ENCODE measurements around the gene NPPC. TPM values are rescaled to one million over a fixed set of nuclear protein-coding genes. Genes with fewer than 3 reads are reported as not detected.

NPPC gene
- total RNA-seq, 1 donor from 2014 or later: not detected

DNA sequence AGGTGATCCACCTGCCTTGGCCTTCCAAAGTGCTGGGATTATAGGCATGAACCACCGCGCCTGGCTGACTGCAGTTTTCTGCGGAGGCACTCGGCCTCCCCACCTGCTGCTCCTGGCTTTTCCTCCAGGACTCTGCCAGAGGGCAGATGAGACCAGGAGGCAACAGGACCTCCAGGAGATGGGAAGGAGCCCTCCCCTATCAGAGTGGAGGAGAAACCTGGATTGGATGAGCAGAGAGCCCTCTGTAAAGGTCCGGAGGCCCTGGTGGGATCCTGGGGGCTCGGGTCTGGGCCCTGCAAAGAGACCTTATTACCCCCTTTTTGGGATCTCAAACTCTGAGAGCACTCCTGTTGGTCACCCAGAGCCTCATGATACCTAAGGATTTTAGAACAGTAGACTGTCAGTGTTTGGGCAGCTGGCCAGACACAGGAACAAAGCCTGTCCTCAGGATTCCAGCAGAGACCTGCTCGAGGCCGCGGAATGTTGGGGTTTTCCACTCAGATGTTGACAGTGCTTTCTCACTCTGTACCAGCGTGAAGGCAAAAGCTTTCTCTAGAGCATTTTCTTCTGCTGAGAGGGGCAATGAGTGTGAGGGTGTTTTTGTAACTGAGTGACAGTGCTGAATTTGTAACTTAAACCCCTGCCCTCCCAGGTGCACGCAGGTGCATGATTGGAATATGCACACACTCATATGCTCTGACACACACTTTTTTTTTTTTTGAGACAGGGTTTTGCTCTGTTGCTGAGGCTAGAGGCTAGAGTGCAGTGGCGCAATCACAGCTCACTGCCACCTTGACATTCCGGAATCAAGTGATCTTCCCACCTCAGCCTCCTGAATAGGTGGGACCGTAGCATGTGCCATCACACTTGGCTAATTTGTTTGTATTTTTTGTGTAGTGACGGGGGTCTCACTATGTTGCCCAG, 48.4 kb downstream of the NPPC start:
- TF ChIP-seq, protein P1, sequence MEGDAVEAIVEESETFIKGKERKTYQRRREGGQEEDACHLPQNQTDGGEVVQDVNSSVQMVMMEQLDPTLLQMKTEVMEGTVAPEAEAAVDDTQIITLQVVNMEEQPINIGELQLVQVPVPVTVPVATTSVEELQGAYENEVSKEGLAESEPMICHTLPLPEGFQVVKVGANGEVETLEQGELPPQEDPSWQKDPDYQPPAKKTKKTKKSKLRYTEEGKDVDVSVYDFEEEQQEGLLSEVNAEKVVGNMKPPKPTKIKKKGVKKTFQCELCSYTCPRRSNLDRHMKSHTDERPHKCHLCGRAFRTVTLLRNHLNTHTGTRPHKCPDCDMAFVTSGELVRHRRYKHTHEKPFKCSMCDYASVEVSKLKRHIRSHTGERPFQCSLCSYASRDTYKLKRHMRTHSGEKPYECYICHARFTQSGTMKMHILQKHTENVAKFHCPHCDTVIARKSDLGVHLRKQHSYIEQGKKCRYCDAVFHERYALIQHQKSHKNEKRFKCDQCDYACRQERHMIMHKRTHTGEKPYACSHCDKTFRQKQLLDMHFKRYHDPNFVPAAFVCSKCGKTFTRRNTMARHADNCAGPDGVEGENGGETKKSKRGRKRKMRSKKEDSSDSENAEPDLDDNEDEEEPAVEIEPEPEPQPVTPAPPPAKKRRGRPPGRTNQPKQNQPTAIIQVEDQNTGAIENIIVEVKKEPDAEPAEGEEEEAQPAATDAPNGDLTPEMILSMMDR (conservative IDR thresholded peaks at IDR 0.05; ENCODE audit: low read depth, low read length): no peak
- DNase-seq (ENCODE audit: low read depth): peak; percentile 70

DNA sequence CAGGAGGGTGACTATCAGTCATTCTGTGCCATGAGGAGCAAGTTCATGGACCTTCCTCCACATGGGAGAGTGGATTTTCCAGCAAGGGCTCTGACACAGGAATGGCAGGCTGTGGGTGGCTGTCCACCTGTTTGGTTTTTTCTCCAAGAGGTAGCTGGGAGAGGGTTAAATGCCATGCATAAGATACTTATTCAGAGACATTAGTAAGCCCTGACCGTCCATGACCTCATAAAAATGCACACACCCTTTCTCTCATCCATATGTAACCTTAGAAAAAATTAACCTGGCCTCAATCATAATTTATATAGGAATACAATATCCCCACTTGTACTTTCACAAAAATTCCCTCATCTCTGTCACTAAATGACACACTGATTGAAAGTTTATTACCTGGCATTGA, 51.3 kb downstream of the NPPC start:
- DNase-seq (ENCODE audit: low read depth): no peak
- TF ChIP-seq, protein P1 (conservative IDR thresholded peaks at IDR 0.05; ENCODE audit: low read depth, low read length): no peak
- no peak overlapping the region for H3K4me3 ChIP-seq (ENCODE audit: low read depth, low read length)

More for the DNA sequence above, 48.4 kb downstream of the NPPC start:
- no peak overlapping the region for H3K4me3 ChIP-seq (ENCODE audit: low read depth, low read length)

Other genes with a start within 250 kb of the NPPC start
- 1,797 and 2,011 TPM in 2 replicates for gene PTMA, start 217.9 kb downstream of the NPPC start, total RNA-seq
- gene PDE6D, start 145.1 kb downstream of the NPPC start, total RNA-seq: 28.5 and 32.9 TPM in 2 replicates
- gene COPS7B, start 140.0 kb downstream of the NPPC start, total RNA-seq: 18.2 and 28.9 TPM in 2 replicates
- gene DIS3L2, start 35.3 kb upstream of the NPPC start, total RNA-seq: 23.9 and 31.6 TPM in 2 replicates

Data from epithelial cell of proximal tubule (primary cell).